Neutrophil (primary cell): Measurements from ENCODE around the gene TRPM3.

ENCODE experiments used
- H3K27ac ChIP-seq: fragments of 200-600 bp; sonication (generic); 2 replicates; pipeline ENCODE4 v1.5.1; 2016; ENCODE audit warnings: mild to moderate bottlenecking, moderate library complexity
- H3K27me3 ChIP-seq: fragments of 200-600 bp; sonication (generic); 2 replicates; pipeline ENCODE4 v1.6.0; 2016; ENCODE audit warnings: mild to moderate bottlenecking
- H3K36me3 ChIP-seq: fragments of 200-600 bp; sonication (generic); 2 replicates; pipeline ENCODE4 v1.5.1; 2017
- H3K4me1 ChIP-seq, 2 experiments: fragments of 200-600 bp in 1 of 2; sonication (generic) in 1 of 2; 1 replicate in 1 of 2; 2 replicates in 1 of 2; pipeline versions ENCODE4 v1.5.1 to v1.6.1; 2013 to 2016; ENCODE audit warnings: low read depth in 1 of 2, low read length in 1 of 2, mild to moderate bottlenecking in 1 of 2, moderate library complexity in 1 of 2; ENCODE audit not compliant: control insufficient read depth in 1 of 2, insufficient read depth in 1 of 2
- H3K4me3 ChIP-seq, 2 experiments: fragments of 200-600 bp in 1 of 2; sonication (generic) in 1 of 2; 1 replicate in 1 of 2; 2 replicates in 1 of 2; pipeline ENCODE4 v1.5.1; 2013 to 2016; ENCODE audit warnings: low read depth in 1 of 2, low read length in 1 of 2, mild to moderate bottlenecking in 1 of 2, moderate library complexity in 1 of 2
- H3K9me3 ChIP-seq: fragments of 200-600 bp; sonication (generic); 2 replicates; pipeline ENCODE4 v1.5.1; 2016
- CTCF ChIP-seq: fragments of 200-600 bp; sonication (generic); IDR thresholded peaks from 2 replicates; pipeline ENCODE4 v1.5.1; 2016; ENCODE audit warnings: antibody characterized with exemption

The TRPM3 gene

DNA sequence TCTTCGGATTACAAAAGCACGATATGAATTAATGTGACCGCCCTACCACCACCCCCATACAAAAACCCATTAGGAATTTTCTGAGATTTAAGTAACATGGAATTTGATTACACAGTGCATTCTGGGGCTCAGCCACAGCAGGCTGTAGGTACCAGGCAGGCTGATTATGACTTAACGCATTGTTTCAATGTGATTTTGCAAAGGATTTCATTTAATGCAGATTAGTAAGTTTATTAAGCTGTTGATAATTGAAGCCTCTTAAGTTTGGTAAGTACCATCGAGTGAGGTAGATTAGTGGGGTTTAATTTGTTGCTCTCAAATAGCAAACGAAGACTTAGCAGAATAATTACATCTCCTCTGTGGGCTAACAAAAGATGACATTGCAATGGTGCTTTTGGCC, 240.1 kb downstream of the TRPM3 start:
- H3K4me3 ChIP-seq = no peak overlapping the region
- H3K36me3 ChIP-seq = no peaks in the 10 kb centered on the region
- H3K27me3 ChIP-seq = no peaks in the 10 kb centered on the region
- H3K9me3 ChIP-seq = no peaks in the 10 kb centered on the region
- H3K4me1 ChIP-seq = no peaks in the 10 kb centered on the region
- no peak overlapping the region for H3K27ac ChIP-seq
- no peak for TF ChIP-seq CTCF

- H3K27me3 ChIP-seq = no peaks in the 10 kb centered on the region
- no peak overlapping the region for H3K27ac ChIP-seq
- H3K9me3 ChIP-seq = no peaks in the 10 kb centered on the region
- no peaks in the 10 kb centered on the region for H3K36me3 ChIP-seq
- H3K4me3 ChIP-seq = no peak overlapping the region
- no peak for TF ChIP-seq CTCF
- H3K4me1 ChIP-seq = no peaks in the 10 kb centered on the region
These were observed 240.9 kb downstream of the TRPM3 start for GRCh38 chr9:70880535-70880934.

GRCh38 chr9:70878576-70878975, 242.8 kb downstream of the TRPM3 start:
- Histone ChIP-seq H3K4me1 (no peaks in the 10 kb centered on the region), H3K9me3 (no peaks in the 10 kb centered on the region), H3K4me3 (no peak overlapping the region), H3K27me3 (no peaks in the 10 kb centered on the region), H3K36me3 (no peaks in the 10 kb centered on the region), H3K27ac (no peak overlapping the region)
- TF ChIP-seq CTCF = no peak

DNA sequence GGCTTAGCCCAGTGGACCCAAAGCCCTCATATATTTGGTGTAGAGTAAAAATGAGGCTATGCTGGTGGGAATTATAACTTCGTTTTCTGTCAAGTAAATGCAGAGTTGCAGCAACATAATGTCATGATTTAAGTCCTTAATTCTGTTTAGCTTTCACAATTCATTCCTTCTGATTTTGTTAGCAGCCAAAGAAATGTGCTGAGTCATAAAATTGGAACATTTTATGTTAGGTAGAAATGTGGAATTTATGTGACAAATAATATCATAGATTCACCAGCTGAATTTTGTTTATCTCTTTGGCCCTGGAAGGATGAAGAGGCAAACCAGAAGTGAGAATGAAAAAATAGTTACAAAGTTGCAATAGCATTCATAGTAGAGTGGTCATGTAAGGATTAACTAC, 247.0 kb downstream of the TRPM3 start:
- H3K36me3 ChIP-seq = no peaks in the 10 kb centered on the region
- no peak overlapping the region for H3K27ac ChIP-seq
- no peak for TF ChIP-seq CTCF
- H3K9me3 ChIP-seq = no peaks in the 10 kb centered on the region
- no peak overlapping the region for H3K4me3 ChIP-seq
- no peaks in the 10 kb centered on the region for H3K27me3 ChIP-seq
- H3K4me1 ChIP-seq = no peaks in the 10 kb centered on the region

GRCh38 chr9:70873506-70873905, 247.9 kb downstream of the TRPM3 start:
- Histone ChIP-seq H3K4me1 (no peaks in the 10 kb centered on the region), H3K36me3 (no peaks in the 10 kb centered on the region), H3K9me3 (no peaks in the 10 kb centered on the region), H3K27me3 (no peaks in the 10 kb centered on the region), H3K4me3 (no peak overlapping the region), H3K27ac (no peak overlapping the region)
- TF ChIP-seq CTCF = no peak
